EH (cell line): ENCODE measurements around the gene NTM.

Source experiments
- DNase-seq: peaks from one replicate; pipeline ENCODE4 v3.0.0-alpha.2; 2015; ENCODE audit warnings: low read depth

NTM gene

GRCh38 chr11:131964698-131965483 is 594.5 kb downstream of the NTM start:
- no peak for DNase-seq

GRCh38 chr11:131965504-131965903 is 595.1 kb downstream of the NTM start:
- no peak for DNase-seq

- no peak for DNase-seq
Observed at GRCh38 chr11:131966667-131967066, 596.3 kb downstream of the NTM start.

- no peak for DNase-seq
Observed at GRCh38 chr11:131969261-131969660, 598.8 kb downstream of the NTM start.

- no peak for DNase-seq
Observed at GRCh38 chr11:131973061-131973460, 602.6 kb downstream of the NTM start.

GRCh38 chr11:131975619-131976018 is 605.2 kb downstream of the NTM start:
- no peak for DNase-seq

GRCh38 chr11:131976021-131976420 is 605.6 kb downstream of the NTM start:
- DNase-seq, result no peak

- peak; percentile 88 for DNase-seq
Observed at GRCh38 chr11:131977231-131977630, 606.8 kb downstream of the NTM start.

GRCh38 chr11:131977854-131978253 is 607.4 kb downstream of the NTM start:
- DNase-seq, result peak; percentile 82

- no peak for DNase-seq
Observed at GRCh38 chr11:131978351-131978750, 607.9 kb downstream of the NTM start.

- no peak for DNase-seq
Observed at GRCh38 chr11:131979364-131979763, 608.9 kb downstream of the NTM start.

- no peak for DNase-seq
Observed at GRCh38 chr11:131980199-131980598, 609.8 kb downstream of the NTM start.

- peak; percentile 52 for DNase-seq
Observed at GRCh38 chr11:131980888-131981668, 610.7 kb downstream of the NTM start.

GRCh38 chr11:131982154-131982553 is 611.7 kb downstream of the NTM start:
- DNase-seq, result no peak

GRCh38 chr11:131985846-131986301 is 615.5 kb downstream of the NTM start:
- no peak for DNase-seq

- DNase-seq, result no peak
Observed at GRCh38 chr11:131987703-131988102, 617.3 kb downstream of the NTM start.

GRCh38 chr11:131991606-131992005 is 621.2 kb downstream of the NTM start:
- no peak for DNase-seq

GRCh38 chr11:131993246-131993645 is 622.8 kb downstream of the NTM start:
- DNase-seq, result no peak

GRCh38 chr11:131998020-131998419 is 627.6 kb downstream of the NTM start:
- peak; percentile 74 for DNase-seq

- DNase-seq, result no peak
Observed at GRCh38 chr11:131999084-131999483, 628.7 kb downstream of the NTM start.

- no peak for DNase-seq
Observed at GRCh38 chr11:131999955-132000354, 629.5 kb downstream of the NTM start.

- DNase-seq, result no peak
Observed at GRCh38 chr11:132005887-132006286, 635.5 kb downstream of the NTM start.

- no peak for DNase-seq
Observed at GRCh38 chr11:132006884-132007580, 636.6 kb downstream of the NTM start.
